Measurements from ENCODE around the gene TIMP2. TPM values are rescaled to one million over a fixed set of nuclear protein-coding genes. Genes with fewer than 3 reads are reported as not detected.
"Not testable (repeated sequence)": the region's sequence is repeated elsewhere in the genome, so short reads cannot be mapped to it uniquely, and the experiment has no call there.

TIMP2 gene
- total RNA-seq, 1 donor from 2014 or later, result 109 TPM

GRCh38 chr17:78965491-78965924, 40.3 kb upstream of the TIMP2 start:
- no peak overlapping the region for H3K27ac Mint-ChIP-seq
- no peaks in the 10 kb centered on the region for H3K9me3 Mint-ChIP-seq
- no peak for DNase-seq (ENCODE audit: low spot score in 2 of 2, unreplicated experiment in 2 of 2)
- TF ChIP-seq CTCF (IDR thresholded peaks at IDR 0.05; ENCODE audit: unreplicated experiment), result no peak
- no peaks in the 10 kb centered on the region for H3K4me1 Mint-ChIP-seq
- no peak overlapping the region for H3K4me3 Mint-ChIP-seq
- H3K27me3 Mint-ChIP-seq (ENCODE audit: low read depth), result no peaks in the 10 kb centered on the region
- peaks cover 10% of the 10 kb centered on the region for H3K36me3 Mint-ChIP-seq

- Mint-ChIP-seq H3K4me3 (no peak overlapping the region), H3K27me3 (ENCODE audit: low read depth) (no peaks in the 10 kb centered on the region), H3K4me1 (no peaks in the 10 kb centered on the region), H3K9me3 (no peaks in the 10 kb centered on the region), H3K36me3 (peaks cover 10% of the 10 kb centered on the region), H3K27ac (no peak overlapping the region)
- no peak for DNase-seq (ENCODE audit: low spot score in 2 of 2, unreplicated experiment in 2 of 2)
- TF ChIP-seq CTCF (IDR thresholded peaks at IDR 0.05; ENCODE audit: unreplicated experiment), result no peak
These were observed 38.2 kb upstream of the TIMP2 start for GRCh38 chr17:78963378-78963777.

- H3K4me3 Mint-ChIP-seq; H3K36me3 Mint-ChIP-seq; H3K4me1 Mint-ChIP-seq; DNase-seq (ENCODE audit: low spot score in 2 of 2, unreplicated experiment in 2 of 2); H3K27ac Mint-ChIP-seq; H3K9me3 Mint-ChIP-seq; H3K27me3 Mint-ChIP-seq (ENCODE audit: low read depth): not testable (repeated sequence)
These were observed 37.8 kb upstream of the TIMP2 start for GRCh38 chr17:78962984-78963348.

GRCh38 chr17:78962345-78962983, 37.3 kb upstream of the TIMP2 start:
- H3K4me1 Mint-ChIP-seq, result no peaks in the 10 kb centered on the region
- TF ChIP-seq CTCF (IDR thresholded peaks at IDR 0.05; ENCODE audit: unreplicated experiment), result no peak
- no peak overlapping the region for H3K4me3 Mint-ChIP-seq
- no peaks in the 10 kb centered on the region for H3K9me3 Mint-ChIP-seq
- no peaks in the 10 kb centered on the region for H3K27me3 Mint-ChIP-seq (ENCODE audit: low read depth)
- no peak for DNase-seq (ENCODE audit: low spot score in 2 of 2, unreplicated experiment in 2 of 2)
- no peak overlapping the region for H3K27ac Mint-ChIP-seq
- peaks cover 10% of the 10 kb centered on the region for H3K36me3 Mint-ChIP-seq

GRCh38 chr17:78961571-78961970, 36.4 kb upstream of the TIMP2 start:
- H3K27ac Mint-ChIP-seq, result no peak overlapping the region
- TF ChIP-seq CTCF (IDR thresholded peaks at IDR 0.05; ENCODE audit: unreplicated experiment), result no peak
- H3K36me3 Mint-ChIP-seq, result peaks cover 6% of the 10 kb centered on the region
- no peaks in the 10 kb centered on the region for H3K9me3 Mint-ChIP-seq
- DNase-seq (ENCODE audit: low spot score in 2 of 2, unreplicated experiment in 2 of 2), result no peak
- no peak overlapping the region for H3K4me3 Mint-ChIP-seq
- H3K4me1 Mint-ChIP-seq, result peaks cover 3% of the 10 kb centered on the region
- no peaks in the 10 kb centered on the region for H3K27me3 Mint-ChIP-seq (ENCODE audit: low read depth)

GRCh38 chr17:78960928-78961327, 35.7 kb upstream of the TIMP2 start:
- Mint-ChIP-seq H3K9me3 (no peaks in the 10 kb centered on the region), H3K4me1 (peaks cover 4% of the 10 kb centered on the region), H3K36me3 (peaks cover 5% of the 10 kb centered on the region), H3K27me3 (ENCODE audit: low read depth) (no peaks in the 10 kb centered on the region), H3K4me3 (no peak overlapping the region), H3K27ac (no peak overlapping the region)
- TF ChIP-seq CTCF (IDR thresholded peaks at IDR 0.05; ENCODE audit: unreplicated experiment), result no peak
- no peak for DNase-seq (ENCODE audit: low spot score in 2 of 2, unreplicated experiment in 2 of 2)
